Measurements from ENCODE around the gene ETV5. TPM values are rescaled to one million over a fixed set of nuclear protein-coding genes. Genes with fewer than 3 reads are reported as not detected.
A peak's percentile ranks its signal among the peaks of the same experiment; 100 is the strongest.

Gene ETV5
- total RNA-seq (34.6 TPM), polyA plus RNA-seq (ENCODE audit: insufficient read depth, low read depth, low replicate concordance) (5.1 TPM)
- long read RNA-seq, donor 1, full-length matches to known transcripts: 4 of 4 reads
- long read RNA-seq, donor 1, partial matches to known transcripts: 0 of 4 reads
- long read RNA-seq, donor 1, other reads (novel, unspliced or antisense): 0 of 4 reads
- long read RNA-seq, donor 2, full-length matches to known transcripts: 6 of 6 reads
- long read RNA-seq, donor 2, partial matches to known transcripts: 0 of 6 reads
- long read RNA-seq, donor 2, other reads (novel, unspliced or antisense): 0 of 6 reads
- long read RNA-seq, donor 3, full-length matches to known transcripts: 3 of 3 reads
- long read RNA-seq, donor 3, partial matches to known transcripts: 0 of 3 reads
- long read RNA-seq, donor 3, other reads (novel, unspliced or antisense): 0 of 3 reads
- long read RNA-seq, donor 4, full-length matches to known transcripts: 1 of 1 reads
- long read RNA-seq, donor 4, partial matches to known transcripts: 0 of 1 reads
- long read RNA-seq, donor 4, other reads (novel, unspliced or antisense): 0 of 1 reads
- long read RNA-seq, donor 5: 0 reads
- long read RNA-seq, donor 6: 0 reads
- long read RNA-seq, donor 7, partial matches to known transcripts: 1 of 4 reads
- long read RNA-seq, donor 7, other reads (novel, unspliced or antisense): 2 of 4 reads
- long read RNA-seq, donor 8, full-length matches to known transcripts: 2 of 2 reads
- long read RNA-seq, donor 8, partial matches to known transcripts: 0 of 2 reads
- long read RNA-seq, donor 8, other reads (novel, unspliced or antisense): 0 of 2 reads
- long read RNA-seq, donor 9, partial matches to known transcripts: 0 of 1 reads
- long read RNA-seq, donor 9, other reads (novel, unspliced or antisense): 0 of 1 reads
- long read RNA-seq, donor 10, full-length matches to known transcripts: 3 of 3 reads
- long read RNA-seq, donor 10, partial matches to known transcripts: 0 of 3 reads
- long read RNA-seq, donor 10, other reads (novel, unspliced or antisense): 0 of 3 reads

GRCh38 chr3:186108941-186109865 lies at the start of gene ETV5:
Gene ETV5 (minus strand): TSS chr3:186109089. CDS start chr3:186105868, 3,221 bp downstream.
- intact Hi-C loops (cut with DNase I): no loop called here
- no peak for TF ChIP-seq CTCF (IDR thresholded peaks at IDR 0.05; ENCODE audit: borderline replicate concordance, extremely low read depth, insufficient read depth)
- Histone ChIP-seq H3K9ac (ENCODE audit: low read length in 3 of 3) (peak within 1 kb of the TSS; percentile 27 to 89 (median 54)), H3K27me3 (ENCODE audit: control insufficient read depth, insufficient read depth, low read length) (peaks cover 3% of the 10 kb centered on the region), H3K4me1 (ENCODE audit: control insufficient read depth in 2 of 3, insufficient read depth in 2 of 3, low read depth in 1 of 3, low read length in 3 of 3) (peaks cover 0 to 10% (median 7%) of the 10 kb centered on the region in 3 donors), H3K9me3 (ENCODE audit: control insufficient read depth in 2 of 3, insufficient read depth in 1 of 3, low read length in 3 of 3) (no peaks in the 10 kb centered on the region), H3K4me3 (ENCODE audit: low read length in 3 of 3) (peak within 1 kb of the TSS; percentile 63 to 85 (median 84)), H3K27ac (ENCODE audit: low read depth in 2 of 2, low read length in 2 of 2) (peak within 1 kb of the TSS; percentile 67 to 85), H3K36me3 (ENCODE audit: control insufficient read depth in 2 of 3, insufficient read depth in 3 of 3, low read length in 3 of 3) (peaks cover 0 to 3% (median 0%) of the 10 kb centered on the region in 3 donors)
- DNase-seq (peak; percentile 99 to 100 (median 100)), FAIRE-seq (peak; percentile 94)

GRCh38 chr3:186154641-186155040 lies 45.8 kb upstream of the ETV5 start:
- Histone ChIP-seq H3K9me3 (ENCODE audit: control insufficient read depth in 2 of 3, insufficient read depth in 1 of 3, low read length in 3 of 3) (no peaks in the 10 kb centered on the region), H3K4me3 (ENCODE audit: low read length in 3 of 3) (no peak overlapping the region), H3K27me3 (ENCODE audit: control insufficient read depth, insufficient read depth, low read length) (no peaks in the 10 kb centered on the region), H3K4me1 (ENCODE audit: control insufficient read depth in 2 of 3, insufficient read depth in 2 of 3, low read depth in 1 of 3, low read length in 3 of 3) (peaks cover 0 to 3% (median 0%) of the 10 kb centered on the region in 3 donors), H3K9ac (ENCODE audit: low read length in 3 of 3) (no peak overlapping the region), H3K36me3 (ENCODE audit: control insufficient read depth in 2 of 3, insufficient read depth in 3 of 3, low read length in 3 of 3) (no peaks in the 10 kb centered on the region), H3K27ac (ENCODE audit: low read depth in 2 of 2, low read length in 2 of 2) (no peak overlapping the region)
- TF ChIP-seq CTCF (IDR thresholded peaks at IDR 0.05; ENCODE audit: borderline replicate concordance, extremely low read depth, insufficient read depth): no peak
- intact Hi-C loops (cut with DNase I): no loop called here
- DNase-seq (no peak), FAIRE-seq (no peak)

- Histone ChIP-seq H3K4me1 (ENCODE audit: control insufficient read depth in 2 of 3, insufficient read depth in 2 of 3, low read depth in 1 of 3, low read length in 3 of 3) (peaks cover 0 to 3% (median 0%) of the 10 kb centered on the region in 3 donors), H3K9me3 (ENCODE audit: control insufficient read depth in 2 of 3, insufficient read depth in 1 of 3, low read length in 3 of 3) (no peaks in the 10 kb centered on the region), H3K27me3 (ENCODE audit: control insufficient read depth, insufficient read depth, low read length) (no peaks in the 10 kb centered on the region), H3K9ac (ENCODE audit: low read length in 3 of 3) (no peak overlapping the region), H3K27ac (ENCODE audit: low read depth in 2 of 2, low read length in 2 of 2) (no peak overlapping the region), H3K36me3 (ENCODE audit: control insufficient read depth in 2 of 3, insufficient read depth in 3 of 3, low read length in 3 of 3) (no peaks in the 10 kb centered on the region), H3K4me3 (ENCODE audit: low read length in 3 of 3) (no peak overlapping the region)
- no peak for TF ChIP-seq CTCF (IDR thresholded peaks at IDR 0.05; ENCODE audit: borderline replicate concordance, extremely low read depth, insufficient read depth)
- intact Hi-C loops (cut with DNase I): no loop called here
- FAIRE-seq: no peak
- peak in 1 of 5 donors; percentile 35 for DNase-seq
These were observed 44.0 kb upstream of the ETV5 start for GRCh38 chr3:186152889-186153292.

All from kidney (tissue), 22 donors.